GM18502 (cell line): ENCODE results near the gene MYEOV.

Experiments used
- ATAC-seq: cut with Tn5 transposase; IDR thresholded peaks from one replicate; pipeline ENCODE4 v1.9.1; 2021; ENCODE audit warnings: mild to moderate bottlenecking; ENCODE audit not compliant: unreplicated experiment, poor library complexity

Gene MYEOV

DNA sequence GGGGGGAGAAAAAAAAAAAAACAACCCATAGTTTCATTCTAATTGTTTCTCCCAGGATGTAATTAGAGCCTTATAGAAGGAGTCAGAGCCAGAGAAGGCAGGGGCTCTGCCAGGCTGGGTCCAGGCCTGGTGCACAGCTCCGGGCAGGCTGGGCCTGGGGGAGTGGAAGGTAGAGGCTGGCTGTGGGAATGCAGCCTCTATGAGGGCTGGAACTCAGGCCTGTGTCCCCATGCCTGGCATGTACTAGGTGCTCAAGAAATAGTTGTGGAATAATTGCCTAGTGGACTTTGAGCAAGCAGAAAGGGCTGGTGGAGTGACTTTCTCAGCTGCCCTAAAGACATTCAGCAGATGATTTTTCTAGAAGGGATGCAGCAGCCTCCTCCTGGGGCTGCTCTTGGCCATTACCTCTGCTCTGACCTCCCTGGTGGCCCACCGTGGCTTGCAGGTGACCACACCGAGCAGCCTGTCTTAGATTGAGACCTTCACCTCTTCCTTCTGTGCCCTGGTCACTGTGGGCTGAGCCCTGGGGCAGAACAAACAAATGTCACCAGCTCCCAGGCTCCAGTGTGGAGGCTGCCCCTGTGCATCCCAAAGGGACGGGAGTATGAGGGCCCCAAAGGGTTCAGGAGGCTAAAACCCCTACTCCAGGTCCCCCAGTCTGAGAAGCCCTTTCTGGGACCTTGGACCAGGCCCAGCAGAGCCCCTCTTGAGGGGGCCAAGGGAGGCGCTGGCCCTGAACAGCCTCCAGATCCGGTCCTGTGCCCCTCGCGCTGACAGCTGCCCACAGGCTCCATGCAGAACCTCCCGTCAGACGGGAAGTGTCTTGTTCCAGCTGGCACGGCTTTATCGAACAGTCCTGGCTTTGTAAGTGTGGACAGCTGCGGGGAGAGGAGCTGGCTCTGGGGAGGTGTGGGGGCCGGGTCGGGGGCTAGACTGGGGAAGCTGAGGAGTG, 18.8 kb downstream of the MYEOV start:
- no peak for ATAC-seq

DNA sequence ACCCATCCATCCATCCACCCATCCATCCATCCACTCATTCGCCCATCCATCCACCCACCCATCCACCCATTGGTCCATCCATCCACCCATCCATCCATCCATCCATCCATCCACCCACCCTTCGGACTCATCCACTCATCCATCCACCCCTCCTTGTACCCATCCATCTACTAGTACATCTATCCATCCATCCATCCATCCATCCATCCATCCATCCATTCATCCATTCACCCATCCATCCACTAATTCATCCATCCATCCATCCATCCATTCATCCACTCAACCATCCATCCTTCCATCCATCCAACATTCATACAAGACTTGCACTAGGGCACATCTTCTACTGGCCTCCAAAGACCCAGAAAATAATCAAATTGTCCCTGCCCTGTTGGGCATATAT, 20.0 kb downstream of the MYEOV start:
- no peak for ATAC-seq

DNA sequence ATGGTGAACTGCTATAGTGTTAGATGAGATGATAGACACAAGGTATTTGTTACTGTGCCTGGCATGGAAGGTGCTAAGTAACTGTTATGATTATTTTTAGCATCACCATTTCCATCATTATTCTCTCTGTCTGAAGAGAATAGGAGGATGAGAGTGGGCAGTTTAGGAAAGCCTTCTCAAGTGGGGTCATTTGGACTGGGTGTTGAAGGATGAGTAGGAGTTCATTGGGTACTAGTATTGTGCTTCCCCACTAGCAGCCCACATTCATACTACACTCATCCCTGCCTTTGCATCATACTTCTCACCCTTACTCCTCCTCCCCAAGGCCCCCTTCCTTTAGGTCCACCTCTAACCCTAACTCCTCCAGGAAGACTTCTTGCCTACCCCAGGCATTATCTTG, 20.6 kb downstream of the MYEOV start:
- ATAC-seq, result no peak

DNA sequence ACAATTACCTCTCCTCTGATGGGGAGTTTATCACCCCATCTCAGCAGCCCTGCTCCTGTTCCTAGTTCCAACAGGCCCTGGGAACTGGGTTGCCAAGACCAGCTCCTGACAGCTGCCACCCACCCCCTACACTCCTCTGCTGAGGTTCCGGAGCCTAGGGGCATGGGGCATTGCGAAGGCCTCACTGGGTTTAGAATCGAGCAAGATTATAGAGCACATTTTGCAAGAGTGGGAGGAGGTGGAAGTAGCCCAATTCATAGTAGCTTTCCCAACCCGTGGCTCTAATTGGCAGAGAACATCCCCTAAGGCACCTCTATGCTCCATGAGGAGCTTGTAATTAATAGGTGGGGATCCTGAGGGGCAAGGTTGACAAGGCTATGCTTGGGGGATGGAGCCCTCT, 23.0 kb downstream of the MYEOV start:
- no peak for ATAC-seq

DNA sequence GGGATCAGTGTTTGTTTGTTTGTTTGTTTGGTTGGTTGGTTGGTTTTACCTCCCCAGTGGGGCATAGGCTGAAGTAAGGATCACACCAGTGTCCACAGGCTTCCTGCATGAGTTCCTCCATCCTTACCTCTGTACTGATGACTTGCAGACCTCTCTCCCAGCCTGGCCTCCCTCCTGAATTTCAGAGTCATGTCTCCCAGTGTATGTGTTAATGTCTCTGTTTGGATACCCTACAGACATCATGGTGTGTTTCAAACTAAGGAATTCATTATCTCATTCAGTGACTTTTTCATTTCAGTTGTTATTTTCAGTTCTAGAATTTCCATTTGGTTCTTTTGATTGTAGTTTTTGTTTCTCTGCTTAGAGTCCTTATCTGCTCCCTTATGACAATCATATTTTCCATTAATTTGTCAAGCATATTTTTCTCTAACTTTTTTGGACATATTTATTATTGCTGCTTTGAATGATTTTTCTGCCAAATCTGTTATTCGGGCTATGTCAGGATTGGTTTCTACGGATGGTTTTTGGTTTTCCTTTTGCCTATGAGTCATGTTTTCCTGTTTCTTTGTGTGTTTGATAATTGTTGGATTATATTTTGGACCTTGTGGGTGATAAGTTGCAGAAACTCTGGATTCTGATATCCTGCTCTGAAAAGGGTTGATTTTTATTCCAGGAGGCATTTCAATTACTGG, 23.6 kb downstream of the MYEOV start:
- no peak for ATAC-seq

DNA sequence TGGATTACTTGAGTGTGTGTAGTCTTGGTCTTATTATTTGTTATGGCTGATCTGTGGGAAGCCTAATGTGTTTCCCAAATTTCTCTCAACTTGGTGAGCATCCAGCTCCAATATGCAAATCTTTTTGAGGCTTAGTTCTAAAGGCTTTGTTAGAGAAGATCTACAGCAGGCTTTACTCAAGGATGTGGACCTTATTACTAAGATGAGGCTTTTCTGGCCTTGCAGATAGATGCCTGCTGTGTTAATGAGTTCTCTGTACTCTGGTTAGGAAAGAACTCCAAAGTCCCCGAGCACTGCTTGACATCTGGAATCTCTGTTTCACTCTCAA, 24.1 kb downstream of the MYEOV start:
- ATAC-seq, result no peak

DNA sequence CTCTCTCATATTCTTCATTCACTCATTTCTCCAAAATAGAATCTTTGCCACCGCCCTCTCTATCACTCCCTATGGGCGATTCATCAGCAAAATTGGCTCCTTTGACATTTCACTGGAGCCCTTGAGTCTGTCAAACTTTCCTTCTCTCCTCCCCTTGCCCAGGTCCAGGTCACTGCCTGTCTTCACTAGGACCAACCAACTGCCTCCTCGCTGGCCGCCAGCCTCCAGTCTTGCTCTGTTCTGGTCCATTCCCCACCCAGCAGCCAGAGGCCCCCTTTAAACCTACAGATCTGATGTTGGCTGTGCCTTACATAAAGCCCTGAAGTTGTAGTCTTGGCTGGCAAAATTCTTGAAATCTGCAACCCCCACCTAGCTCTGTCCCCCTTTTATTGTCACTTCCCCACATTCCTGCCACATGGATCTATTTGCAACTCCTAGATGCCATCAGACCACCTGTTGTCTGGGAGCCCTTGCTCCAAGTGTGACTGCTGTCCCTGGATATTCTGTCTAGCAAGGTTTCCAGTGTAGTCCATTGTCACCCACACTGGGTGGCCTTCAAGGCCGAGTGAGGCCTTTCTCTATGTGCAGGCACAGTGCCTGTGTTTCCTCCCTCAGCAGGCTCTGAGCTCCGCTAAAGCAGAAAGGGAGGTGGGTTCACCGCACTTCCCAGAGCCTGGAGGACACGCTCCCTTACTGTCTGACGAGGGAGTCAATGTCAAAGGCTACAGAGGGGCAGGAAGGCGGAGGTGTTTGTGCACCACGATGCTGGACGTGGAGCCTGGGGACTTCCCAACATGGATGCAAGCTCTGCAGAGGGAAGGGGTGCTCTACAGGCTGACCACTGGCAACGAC, 25.5 kb downstream of the MYEOV start:
- ATAC-seq, result no peak

DNA sequence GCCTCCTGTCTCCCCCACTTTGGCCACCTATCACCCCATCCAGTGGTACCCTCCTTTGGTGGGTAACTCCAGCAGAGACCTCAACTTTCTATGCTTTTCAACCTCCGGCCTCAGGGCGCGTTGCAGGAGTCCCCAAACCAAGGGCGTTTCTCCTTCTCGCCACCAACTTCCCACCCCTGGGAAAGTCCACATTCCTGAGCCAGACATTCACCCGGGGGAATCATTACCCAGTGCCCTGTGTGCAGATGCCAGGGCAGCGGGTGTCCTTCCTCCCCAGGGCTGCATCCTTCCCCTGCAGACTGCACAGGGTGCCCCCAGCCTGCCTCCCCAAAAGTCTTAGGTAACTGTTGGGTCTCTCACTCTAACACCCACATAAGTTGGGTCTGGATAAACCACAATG, 26.4 kb downstream of the MYEOV start:
- no peak for ATAC-seq

DNA sequence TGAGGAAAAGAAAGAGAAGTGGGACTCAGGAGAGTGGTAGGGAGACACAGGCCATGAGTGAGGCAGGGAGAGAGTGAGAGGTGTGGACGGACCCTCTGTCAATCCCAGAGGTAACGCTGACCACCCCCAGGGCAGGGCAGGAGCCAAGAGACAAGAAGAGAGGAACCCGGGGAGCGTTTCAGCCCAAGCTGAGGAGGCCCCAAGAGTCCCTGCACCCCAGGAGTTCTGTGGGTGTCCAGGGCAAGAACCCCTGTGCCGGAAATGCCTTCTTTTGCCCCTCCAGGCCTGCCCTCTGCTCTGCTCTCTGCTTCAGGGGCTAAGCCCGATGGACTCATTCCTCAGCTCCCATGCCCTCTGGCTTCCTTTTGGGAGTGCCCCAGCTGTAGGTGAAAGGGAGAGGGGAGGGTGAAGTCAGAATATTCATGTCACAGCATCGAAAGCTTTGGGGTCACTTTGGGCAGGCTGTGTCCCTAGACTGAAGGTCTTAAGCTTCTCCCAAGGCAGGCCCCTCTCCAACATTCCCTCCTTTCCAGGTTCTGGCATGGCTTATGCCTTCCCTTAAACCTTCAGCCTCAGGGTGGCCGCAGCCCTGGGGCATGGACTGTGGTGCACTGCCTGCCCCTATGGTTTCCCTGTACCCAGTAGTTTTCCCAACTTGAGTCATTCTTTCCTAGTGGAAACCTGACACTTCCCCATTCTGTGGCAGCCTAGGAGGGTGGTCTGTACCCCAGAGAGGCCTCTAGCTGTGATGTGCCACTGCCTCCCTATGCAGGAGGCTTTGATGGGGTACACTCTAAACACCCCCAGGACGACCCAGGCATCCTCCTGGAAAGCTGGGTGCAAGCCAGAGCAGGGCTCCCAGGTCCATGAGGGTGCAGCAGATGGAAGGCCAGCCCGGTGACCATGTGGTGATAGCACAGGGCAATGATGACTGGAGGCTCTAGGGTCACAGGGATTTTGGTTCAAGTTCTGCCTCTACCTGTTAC, 27.1 kb downstream of the MYEOV start:
- ATAC-seq, result no peak

DNA sequence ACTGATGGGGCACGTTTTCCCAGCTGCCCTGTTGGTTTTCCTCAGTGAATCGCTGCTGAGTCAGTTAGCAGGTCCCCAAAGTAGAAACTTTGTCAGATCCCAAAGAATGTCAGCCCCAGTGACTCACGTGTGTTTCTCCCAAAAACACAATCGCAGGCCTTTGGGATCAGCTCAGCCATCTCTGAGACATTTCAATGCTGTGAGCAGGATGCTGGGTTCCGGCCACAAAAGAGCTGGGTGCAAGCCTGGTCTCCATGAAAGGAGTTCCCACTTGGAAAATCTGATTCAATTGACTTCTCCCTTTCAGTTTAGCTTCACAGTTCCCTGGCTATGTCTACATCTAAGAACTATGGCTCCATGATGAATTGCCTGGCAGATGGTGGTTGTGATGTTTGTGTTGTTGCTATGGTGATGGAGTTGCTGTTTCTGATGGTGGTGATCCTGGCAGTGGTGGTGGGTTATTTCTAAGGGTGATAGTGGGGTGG, 28.0 kb downstream of the MYEOV start:
- no peak for ATAC-seq

DNA sequence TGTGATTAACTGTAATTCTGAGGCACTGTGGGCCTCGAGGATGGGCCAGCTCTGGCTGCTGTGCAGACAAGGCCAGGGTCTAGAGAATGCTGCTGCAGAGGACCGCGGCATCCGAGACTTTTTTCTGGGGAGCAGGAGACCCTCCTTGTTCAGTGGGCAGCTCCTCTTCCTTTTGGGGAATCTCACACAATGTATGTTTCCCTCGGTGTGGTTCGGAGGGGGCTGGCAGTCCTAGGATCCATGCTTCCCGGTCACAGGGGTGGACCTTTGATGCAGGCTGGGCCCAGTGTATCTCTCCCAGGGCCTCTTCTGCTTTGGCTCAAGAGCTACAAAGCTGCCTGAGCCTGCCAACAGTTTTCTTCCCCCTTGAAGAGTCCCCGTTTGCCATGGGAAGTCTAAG, 31.5 kb downstream of the MYEOV start:
- no peak for ATAC-seq

DNA sequence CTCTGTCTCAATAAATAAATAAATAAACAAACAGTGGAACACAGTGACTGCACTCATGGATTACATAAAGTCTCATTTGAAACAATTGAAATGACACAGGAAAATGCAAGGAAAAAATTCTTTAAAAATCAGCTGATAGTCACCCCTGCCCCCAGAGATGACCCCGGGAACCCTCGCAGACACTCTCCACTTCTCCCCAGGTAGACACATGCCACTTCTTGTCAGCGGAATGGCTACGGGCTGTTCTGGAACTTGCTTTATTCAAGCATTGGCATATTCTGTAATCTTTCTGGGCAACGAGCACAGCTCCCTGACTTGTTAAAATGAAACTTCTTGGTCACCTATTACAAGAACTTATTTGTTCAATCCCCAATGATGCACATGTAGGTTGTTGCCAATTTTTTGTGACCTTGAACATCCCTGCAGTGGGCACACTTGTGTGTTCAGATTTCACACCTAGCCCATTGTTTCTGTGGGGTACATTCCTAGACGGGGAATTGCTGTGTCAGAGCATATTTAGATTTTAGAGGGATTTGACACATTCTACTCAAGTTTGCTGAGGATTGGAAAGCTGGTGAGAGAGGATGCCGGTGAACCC, 32.8 kb downstream of the MYEOV start:
- no peak for ATAC-seq

DNA sequence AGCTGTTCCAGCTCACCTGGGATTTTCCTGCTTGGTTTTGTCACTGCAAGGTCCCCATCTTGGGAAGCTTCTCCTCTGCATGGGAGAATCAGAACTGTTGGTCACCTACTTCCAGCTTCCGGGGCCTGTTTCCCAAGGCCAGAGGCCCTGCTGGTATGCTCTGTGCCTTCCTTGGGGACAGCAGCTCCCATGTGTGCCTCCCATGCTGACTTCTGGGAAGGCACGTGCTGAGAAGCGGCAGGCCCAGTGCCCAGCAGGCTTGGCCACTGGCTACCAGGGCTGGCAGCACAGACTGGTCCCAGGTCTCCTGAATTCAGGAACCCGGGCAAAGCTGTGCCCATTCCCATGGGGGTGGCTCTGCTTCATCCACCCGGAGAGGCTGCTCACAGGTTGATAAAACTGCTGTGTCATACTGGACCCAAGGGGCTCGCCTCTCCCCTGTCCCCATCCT, 33.8 kb downstream of the MYEOV start:
- ATAC-seq, result no peak

DNA sequence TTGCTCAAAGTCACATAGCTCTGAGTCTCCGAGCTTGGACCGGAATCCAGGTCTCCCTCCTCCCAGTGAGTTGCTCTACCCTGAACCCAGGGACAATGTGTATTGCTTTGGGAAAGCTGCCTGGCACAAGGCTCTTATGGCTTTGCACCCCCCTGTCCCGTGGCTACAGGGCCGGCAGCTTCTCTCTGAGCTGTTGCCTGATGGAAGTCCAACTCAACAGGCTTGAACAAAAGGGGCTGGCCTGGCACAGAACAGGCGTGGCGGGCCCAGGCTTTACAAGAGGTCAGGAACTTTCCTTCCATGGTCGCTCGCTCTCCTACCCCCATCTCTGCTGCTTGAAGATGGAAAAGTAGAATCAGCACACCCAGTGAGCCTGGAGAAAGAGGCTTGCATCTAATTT, 34.3 kb downstream of the MYEOV start:
- ATAC-seq, result no peak

DNA sequence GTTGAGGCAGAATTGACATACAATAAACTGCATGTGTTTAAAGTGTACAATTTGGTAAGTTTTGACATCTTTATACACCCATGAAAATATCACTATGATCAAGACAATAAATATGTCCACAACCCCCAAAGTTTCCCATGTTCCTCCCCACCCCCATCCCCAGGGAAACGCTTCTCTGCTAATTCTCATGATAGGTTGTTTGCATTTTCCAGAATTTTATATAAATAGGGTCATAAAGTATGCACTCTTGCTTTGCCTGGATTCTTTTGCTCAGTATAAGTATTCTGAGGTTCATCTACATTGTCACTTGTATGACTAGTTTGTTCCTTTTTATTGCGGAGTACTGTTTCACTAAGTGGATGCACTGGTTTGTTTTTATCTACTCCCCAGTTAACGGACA, 35.6 kb downstream of the MYEOV start:
- ATAC-seq, result no peak

DNA sequence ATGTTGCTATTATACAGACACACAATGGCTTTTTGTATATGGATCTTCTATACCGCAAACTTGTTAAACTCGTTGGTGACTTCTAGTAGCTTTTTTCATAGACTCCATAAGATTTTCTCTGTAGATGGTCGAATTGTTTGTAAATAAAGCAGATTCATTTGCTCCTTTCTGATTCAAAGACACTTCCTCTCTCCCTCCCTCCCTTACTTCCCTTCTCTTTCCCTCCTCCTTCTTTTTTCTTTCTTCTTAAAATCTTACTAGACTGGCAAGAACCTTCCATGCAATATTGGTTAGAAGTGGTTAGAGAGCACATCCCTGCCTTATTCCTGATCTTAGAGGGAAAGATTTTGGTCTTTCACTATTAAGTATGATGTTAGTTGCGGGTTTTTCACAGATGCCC, 36.4 kb downstream of the MYEOV start:
- no peak for ATAC-seq

DNA sequence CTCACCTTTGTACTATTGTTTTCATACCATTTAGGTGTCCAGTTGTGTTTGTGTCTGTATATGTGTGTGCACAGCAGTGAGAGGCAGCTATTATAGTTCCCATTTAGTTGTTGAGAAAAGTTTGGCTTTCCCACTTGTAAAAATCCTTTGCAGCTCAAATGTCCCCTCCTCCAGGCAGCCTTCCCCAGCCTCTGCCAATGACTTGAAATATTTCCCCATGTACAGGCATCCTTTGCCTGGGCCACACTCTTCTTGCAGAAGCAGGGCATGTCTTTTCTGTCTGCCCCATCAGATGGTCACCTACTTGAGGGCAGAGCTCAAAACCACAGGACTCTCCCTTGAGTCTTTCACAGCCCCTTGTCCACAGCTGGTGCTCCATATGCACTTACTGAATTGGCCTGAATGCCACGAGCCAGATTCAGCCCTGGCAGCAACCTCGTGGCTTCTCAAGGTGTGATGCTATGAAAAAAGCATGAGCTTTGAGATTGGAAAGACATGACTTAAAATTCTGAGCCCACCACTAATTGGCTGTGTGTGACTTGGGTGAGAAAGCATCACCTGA, 39.3 kb downstream of the MYEOV start:
- ATAC-seq, result no peak

DNA sequence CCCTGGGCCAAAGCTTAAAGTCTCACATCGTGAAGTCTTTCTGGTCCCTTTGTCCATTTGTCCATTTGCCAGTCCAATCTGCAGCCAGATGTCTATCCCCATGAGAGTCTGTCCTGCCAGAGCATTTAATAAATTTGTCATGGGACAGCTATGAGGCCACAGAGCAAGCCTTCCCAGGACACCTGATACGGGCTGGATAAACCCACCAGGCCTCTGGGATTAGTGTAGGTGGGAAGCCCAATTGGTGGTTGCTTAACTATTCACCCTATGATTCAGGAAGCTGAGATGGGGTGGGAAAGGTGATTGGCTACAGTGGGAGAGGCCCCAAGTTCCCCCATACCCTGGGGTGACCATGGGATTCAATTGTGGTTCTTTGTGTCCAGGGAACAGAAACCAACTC, 39.9 kb downstream of the MYEOV start:
- ATAC-seq, result no peak
